Aorta (tissue), 5 donors: ENCODE measurements around the gene NOXO1. TPM values are rescaled to one million over a fixed set of nuclear protein-coding genes. Genes with fewer than 3 reads are reported as not detected.

Experiments used
- ATAC-seq: fragments of 200-7000 bp; cut with Tn5 transposase; one replicate; pipeline ENCODE4 v1.9.1; 2022; ENCODE audit warnings: moderate library complexity; ENCODE audit not compliant: low FRiP score
- DNase-seq, 2 donors: peaks; one replicate each; pipeline ENCODE4 v3.0.0-alpha.2; 2020
- H3K27ac ChIP-seq, 2 donors: one replicate each; pipeline ENCODE4 v1.5.1; 2013; ENCODE audit warnings: low read length in 2 of 2, mild to moderate bottlenecking in 2 of 2, moderate library complexity in 2 of 2, control low read depth in 1 of 2, inconsistent platforms in 1 of 2, low read depth in 1 of 2
- H3K27me3 ChIP-seq, 2 donors: one replicate each; pipeline ENCODE4 v1.6.1; 2013; ENCODE audit warnings: control low read depth in 1 of 2, low read length in 1 of 2, mild to moderate bottlenecking in 1 of 2, moderate library complexity in 1 of 2; ENCODE audit not compliant: insufficient read depth in 2 of 2, control insufficient read depth in 1 of 2
- H3K36me3 ChIP-seq, 2 donors: one replicate each; pipeline ENCODE4 v1.6.1; 2013; ENCODE audit warnings: control low read depth in 1 of 2, low read length in 1 of 2, mild to moderate bottlenecking in 1 of 2; ENCODE audit not compliant: insufficient read depth in 2 of 2, control insufficient read depth in 1 of 2
- H3K4me1 ChIP-seq, 2 donors: one replicate each; pipeline ENCODE4 v1.6.1; 2013; ENCODE audit warnings: low read length in 2 of 2, control low read depth in 1 of 2, mild to moderate bottlenecking in 1 of 2, moderate library complexity in 1 of 2; ENCODE audit not compliant: insufficient read depth in 2 of 2, control insufficient read depth in 1 of 2
- H3K4me3 ChIP-seq, 2 donors: one replicate each; pipeline ENCODE4 v1.5.1; 2013; ENCODE audit warnings: low read length in 2 of 2, control low read depth in 1 of 2, mild to moderate bottlenecking in 1 of 2
- H3K9me3 ChIP-seq: one replicate; pipeline ENCODE4 v1.6.1; 2013; ENCODE audit warnings: mild to moderate bottlenecking, low read length; ENCODE audit not compliant: control insufficient read depth
- WGBS, 2 donors: extraction: QIAGEN DNeasy Blood & Tissue Kit; methylation state at CpG; one replicate each; pipeline ENCODE4 v1.1.7; 2013; 5-methylcytosine and 5-hydroxymethylcytosine counted together
- intact Hi-C, 2 donors: fragments of 100-400 bp; cut with DNase I; formaldehyde crosslinking; loops; one replicate each; pipeline versions ENCODE4 v1.14.2 to v1.15.0; 2022
- polyA plus RNA-seq, 2 donors: library from polyadenylated mRNA; stranded (reverse); fragments of 200-250 nt; gene quantifications; one replicate each; pipeline ENCODE4 v1.2.3, GENCODE V29; 2013
- total RNA-seq, 2 donors: library from RNA; stranded (reverse); fragmentation: NEBNext Ultra II Directional; extraction: Animal tissue kit (Norgen Biotek cat#: 25700); gene quantifications; one replicate each; pipeline ENCODE4 v1.2.1, GENCODE V29; 2021
- donor health status: healthy with polysubstance abuse.
- donor health status: Bipolar disorder and iron deficiency.
- donor health status: DM: no; HTN: no; CAD: no.
- donor health status: DM: no; HTN: no; CAD: no.
- donor health status: DM: yes; HTN: yes; CAD: no.

The NOXO1 gene
- total and polyA plus RNA-seq, 4 donors: 0.84 TPM; not detected in 3

- H3K27me3 ChIP-seq: no peaks in the 10 kb centered on the region
- ATAC-seq (no peak), DNase-seq (no peak)
- no peaks in the 10 kb centered on the region for H3K9me3 ChIP-seq
- 11% methylated on average over 53 to 58 of the region's 58 CpGs for WGBS, 2 donors
- H3K27ac ChIP-seq: no peak overlapping the region
- intact Hi-C loops: no loop called here
- H3K4me3 ChIP-seq: peak overlapping the region; percentile 39 to 78
- peaks cover 0 to 1% of the 10 kb centered on the region in 2 donors for H3K4me1 ChIP-seq
- no peaks in the 10 kb centered on the region for H3K36me3 ChIP-seq
Observed at GRCh38 chr16:1984347-1985225, 3.3 kb upstream of the NOXO1 start.

- Histone ChIP-seq H3K36me3 (no peaks in the 10 kb centered on the region), H3K27me3 (peaks cover 0 to 2% of the 10 kb centered on the region in 2 donors), H3K9me3 (no peaks in the 10 kb centered on the region), H3K27ac (peak within 1 kb of the TSS in 1 of 2 donors; percentile 0), H3K4me3 (peak within 1 kb of the TSS; percentile 39 to 78), H3K4me1 (peaks cover 0 to 1% of the 10 kb centered on the region in 2 donors)
- intact Hi-C loops: no loop called here
- 0% methylated on average over 86 to 109 of the region's 109 CpGs for WGBS, 2 donors
- DNase-seq (peak; percentile 95 to 96), ATAC-seq (peak; percentile 95)
Observed at GRCh38 chr16:1983544-1984346, 2.5 kb upstream of the NOXO1 start, which contains the start of gene GFER. TSS of gene GFER (plus strand) at chr16:1984193. CDS start at chr16:1984219, 26 bp downstream.

- peaks cover 0 to 4% of the 10 kb centered on the region in 2 donors for H3K36me3 ChIP-seq
- H3K27ac ChIP-seq: no peak overlapping the region
- 22 to 24% methylated on average over 19 of the region's 19 CpGs for WGBS, 2 donors
- no peak for DNase-seq
- H3K4me1 ChIP-seq: peaks cover 0 to 1% of the 10 kb centered on the region in 2 donors
- no peaks in the 10 kb centered on the region for H3K9me3 ChIP-seq
- peak overlapping the region in 1 of 2 donors; percentile 1 for H3K4me3 ChIP-seq
- ATAC-seq: no peak
- peaks cover 0 to 2% of the 10 kb centered on the region in 2 donors for H3K27me3 ChIP-seq
- intact Hi-C loops: no loop called here
Observed at GRCh38 chr16:1982991-1983543, 1.8 kb upstream of the NOXO1 start.

- WGBS, 2 donors: 57 to 59% methylated on average over 5 of the region's 5 CpGs
- Histone ChIP-seq H3K9me3 (no peaks in the 10 kb centered on the region), H3K4me3 (no peak overlapping the region), H3K27ac (no peak overlapping the region), H3K27me3 (peaks cover 0 to 2% of the 10 kb centered on the region in 2 donors), H3K36me3 (peaks cover 0 to 11% of the 10 kb centered on the region in 2 donors), H3K4me1 (peaks cover 0 to 1% of the 10 kb centered on the region in 2 donors)
- ATAC-seq (no peak), DNase-seq (no peak)
- intact Hi-C loops: no loop called here
Observed at GRCh38 chr16:1982013-1982433, 754 bp upstream of the NOXO1 start.

GRCh38 chr16:1980770-1981087, 540 bp downstream of the NOXO1 start:
- Histone ChIP-seq H3K4me1 (peaks cover 0 to 1% of the 10 kb centered on the region in 2 donors), H3K27ac (no peak overlapping the region), H3K36me3 (peaks cover 0 to 20% of the 10 kb centered on the region in 2 donors), H3K9me3 (no peaks in the 10 kb centered on the region), H3K4me3 (no peak overlapping the region), H3K27me3 (peaks cover 0 to 2% of the 10 kb centered on the region in 2 donors)
- no peak for ATAC-seq
- intact Hi-C loops: no loop called here
- 19% methylated on average over 16 of the region's 16 CpGs for WGBS, 2 donors
- no peak for DNase-seq

GRCh38 chr16:1980030-1980769, 1.1 kb downstream of the NOXO1 start:
- Histone ChIP-seq H3K4me3 (no peak overlapping the region), H3K27ac (no peak overlapping the region), H3K9me3 (no peaks in the 10 kb centered on the region), H3K36me3 (peaks cover 0 to 25% of the 10 kb centered on the region in 2 donors), H3K4me1 (peaks cover 0 to 1% of the 10 kb centered on the region in 2 donors), H3K27me3 (peaks cover 0 to 2% of the 10 kb centered on the region in 2 donors)
- DNase-seq: no peak
- WGBS, 2 donors: 6 to 7% methylated on average over 48 to 53 of the region's 53 CpGs
- ATAC-seq: no peak
- intact Hi-C loops: no loop called here

GRCh38 chr16:1979271-1980029, 1.8 kb downstream of the NOXO1 start:
- Histone ChIP-seq H3K9me3 (no peaks in the 10 kb centered on the region), H3K27me3 (peaks cover 0 to 2% of the 10 kb centered on the region in 2 donors), H3K36me3 (peaks cover 0 to 27% of the 10 kb centered on the region in 2 donors), H3K4me1 (peaks cover 0 to 1% of the 10 kb centered on the region in 2 donors), H3K4me3 (no peak overlapping the region), H3K27ac (no peak overlapping the region)
- ATAC-seq (no peak), DNase-seq (no peak)
- intact Hi-C loops: no loop called here
- WGBS, 2 donors: 38 to 42% methylated on average over 67 to 70 of the region's 70 CpGs
